DOHH2 (cell line): ENCODE measurements around the gene ADGRL3.

Experiments used
- H3F3A ChIP-seq: fragments of 200-600 bp; sonication (generic), shearing (Covaris generic); 2 replicates; pipeline ENCODE4 v1.6.0; 2016; ENCODE audit warnings: antibody characterized with exemption, mild to moderate bottlenecking; ENCODE audit not compliant: control insufficient read depth, insufficient read depth
- H3K27ac ChIP-seq: fragments of 200-600 bp; sonication (generic); 2 replicates; pipeline ENCODE4 v1.5.1; 2014; ENCODE audit warnings: low read depth, mild to moderate bottlenecking, low read length, moderate library complexity
- H3K27me3 ChIP-seq: fragments of 200-600 bp; sonication (generic); 2 replicates; pipeline ENCODE4 v1.6.1; 2014; ENCODE audit warnings: mild to moderate bottlenecking, low read length, mixed read lengths; ENCODE audit not compliant: control insufficient read depth
- H3K36me3 ChIP-seq: fragments of 200-600 bp; sonication (generic); 2 replicates; pipeline ENCODE4 v1.6.1; 2014; ENCODE audit warnings: mild to moderate bottlenecking, low read length, moderate library complexity, mixed read lengths; ENCODE audit not compliant: control insufficient read depth
- H3K4me1 ChIP-seq: fragments of 200-600 bp; sonication (generic); 2 replicates; pipeline ENCODE4 v1.6.1; 2014; ENCODE audit warnings: mild to moderate bottlenecking, low read length, mixed read lengths; ENCODE audit not compliant: control insufficient read depth
- H3K4me2 ChIP-seq: fragments of 200-600 bp; sonication (generic); 2 replicates; pipeline ENCODE4 v1.6.0; 2014; ENCODE audit warnings: mild to moderate bottlenecking, low read length, moderate library complexity
- H3K4me3 ChIP-seq: fragments of 200-600 bp; sonication (generic); 2 replicates; pipeline ENCODE4 v1.5.1; 2014; ENCODE audit warnings: mild to moderate bottlenecking, low read length, mixed read lengths
- H3K79me2 ChIP-seq: fragments of 200-600 bp; sonication (generic); 2 replicates; pipeline ENCODE4 v1.6.1; 2014; ENCODE audit warnings: mild to moderate bottlenecking, low read length, mixed read lengths; ENCODE audit not compliant: control insufficient read depth
- H3K9me2 ChIP-seq: fragments of 200-600 bp; sonication (generic); replicated peaks from 2 replicates; pipeline ENCODE4 v1.6.1; 2014; ENCODE audit warnings: mild to moderate bottlenecking, low read length, mixed read lengths; ENCODE audit not compliant: control insufficient read depth
- H3K9me3 ChIP-seq: fragments of 200-600 bp; sonication (generic); 2 replicates; pipeline ENCODE4 v1.6.1; 2014; ENCODE audit warnings: antibody characterized with exemption, low read length, mixed read lengths; ENCODE audit not compliant: control insufficient read depth, insufficient read depth
- H4K20me1 ChIP-seq: fragments of 200-600 bp; sonication (generic); 2 replicates; pipeline ENCODE4 v1.6.0; 2014; ENCODE audit warnings: low read depth, mild to moderate bottlenecking, antibody characterized with exemption, low read length, moderate library complexity; ENCODE audit not compliant: control insufficient read depth, insufficient read depth
- CTCF ChIP-seq: fragments of 200-600 bp; sonication (generic); IDR thresholded peaks from one replicate; pipeline ENCODE4 v1.5.1; 2014; ENCODE audit warnings: antibody characterized with exemption, mild to moderate bottlenecking, low read depth, low read length; ENCODE audit not compliant: poor library complexity, severe bottlenecking
- EZH2phosphoT487 ChIP-seq: fragments of 200-600 bp; sonication (generic); IDR thresholded peaks from 2 replicates; pipeline ENCODE4 v1.6.1; 2017; ENCODE audit warnings: borderline replicate concordance, mild to moderate bottlenecking, antibody characterized with exemption, low read length, moderate library complexity, mixed read lengths

ADGRL3 gene

GRCh38 chr4:61661960-61662359 is 461.8 kb downstream of the ADGRL3 start:
- H3K9me3 ChIP-seq: peaks cover 9% of the 10 kb centered on the region; the same call in 1 of the 2 replicates
- no peaks in the 10 kb centered on the region for H4K20me1 ChIP-seq
- no peaks in the 10 kb centered on the region for H3K36me3 ChIP-seq
- H3K4me2 ChIP-seq: no peak overlapping the region
- H3K27ac ChIP-seq: no peak overlapping the region
- no peak overlapping the region for H3K4me3 ChIP-seq
- TF ChIP-seq CTCF (no peak), EZH2phosphoT487 (no peak)
- no peaks in the 10 kb centered on the region for H3K9me2 ChIP-seq
- no peaks in the 10 kb centered on the region for H3K27me3 ChIP-seq
- H3K79me2 ChIP-seq: no peaks in the 10 kb centered on the region
- H3K4me1 ChIP-seq: no peaks in the 10 kb centered on the region
- no peaks in the 10 kb centered on the region for H3F3A ChIP-seq

GRCh38 chr4:61662362-61662761 is 462.2 kb downstream of the ADGRL3 start:
- no peaks in the 10 kb centered on the region for H3F3A ChIP-seq
- H3K9me2 ChIP-seq: no peaks in the 10 kb centered on the region
- H3K4me1 ChIP-seq: no peaks in the 10 kb centered on the region
- no peak overlapping the region for H3K4me2 ChIP-seq
- no peak overlapping the region for H3K27ac ChIP-seq
- H3K9me3 ChIP-seq: peaks cover 9% of the 10 kb centered on the region; the same call in 1 of the 2 replicates
- no peaks in the 10 kb centered on the region for H3K79me2 ChIP-seq
- H3K4me3 ChIP-seq: no peak overlapping the region
- no peaks in the 10 kb centered on the region for H4K20me1 ChIP-seq
- no peaks in the 10 kb centered on the region for H3K36me3 ChIP-seq
- H3K27me3 ChIP-seq: no peaks in the 10 kb centered on the region
- TF ChIP-seq EZH2phosphoT487 (no peak), CTCF (no peak)

GRCh38 chr4:61663310-61663709 is 463.2 kb downstream of the ADGRL3 start:
- Histone ChIP-seq H3K9me3 (peaks cover 9% of the 10 kb centered on the region; the same call in 1 of the 2 replicates), H4K20me1 (no peaks in the 10 kb centered on the region), H3K36me3 (no peaks in the 10 kb centered on the region), H3K4me1 (no peaks in the 10 kb centered on the region), H3F3A (no peaks in the 10 kb centered on the region), H3K27me3 (no peaks in the 10 kb centered on the region), H3K4me3 (no peak overlapping the region), H3K9me2 (no peaks in the 10 kb centered on the region), H3K27ac (no peak overlapping the region), H3K4me2 (no peak overlapping the region), H3K79me2 (no peaks in the 10 kb centered on the region)
- no peak for TF ChIP-seq CTCF

- Histone ChIP-seq H3F3A (no peaks in the 10 kb centered on the region), H3K36me3 (no peaks in the 10 kb centered on the region), H3K4me2 (no peak overlapping the region), H4K20me1 (no peaks in the 10 kb centered on the region), H3K79me2 (no peaks in the 10 kb centered on the region), H3K9me3 (peaks cover 9% of the 10 kb centered on the region; the same call in 1 of the 2 replicates), H3K27me3 (no peaks in the 10 kb centered on the region), H3K4me3 (no peak overlapping the region), H3K9me2 (no peaks in the 10 kb centered on the region), H3K4me1 (no peaks in the 10 kb centered on the region), H3K27ac (no peak overlapping the region)
- TF ChIP-seq EZH2phosphoT487 (no peak), CTCF (no peak)
Observed at GRCh38 chr4:61665649-61666048, 465.5 kb downstream of the ADGRL3 start.
